GM12878 (cell line): ENCODE measurements around the gene ITFG1. TPM values are rescaled to one million over a fixed set of nuclear protein-coding genes. Genes with fewer than 3 reads are reported as not detected.
A peak's percentile ranks its signal among the peaks of the same experiment; 100 is the strongest.

ENCODE experiments used
- CREB1 ChIP-seq: IDR thresholded peaks from 2 replicates; pipeline ENCODE4 v1.6.1; 2012; ENCODE audit warnings: low read depth, mild to moderate bottlenecking, inconsistent platforms
- FOXM1 ChIP-seq: IDR thresholded peaks from 2 replicates; pipeline ENCODE4 v1.6.1; 2012; ENCODE audit warnings: low read depth, mild to moderate bottlenecking, inconsistent platforms, low read length, moderate library complexity
- IKZF2 ChIP-seq, 2 experiments: fragments of 450-650 bp; IDR thresholded peaks; 2 replicates each; pipeline ENCODE4 v1.6.1; 2017; ENCODE audit warnings: mild to moderate bottlenecking in 2 of 2, moderate library complexity in 2 of 2
- JUND ChIP-seq: IDR thresholded peaks from 2 replicates; pipeline ENCODE4 v1.6.1; 2012; ENCODE audit warnings: low read depth, mild to moderate bottlenecking, low read length, improper control_type of control experiment, moderate library complexity
- KLF5 ChIP-seq: fragments of 450-650 bp; IDR thresholded peaks from 2 replicates; pipeline ENCODE4 v1.6.1; 2014; ENCODE audit warnings: mild to moderate bottlenecking; ENCODE audit not compliant: partially characterized antibody
- MTA3 ChIP-seq: IDR thresholded peaks from 2 replicates; pipeline ENCODE4 v1.6.1; 2012; ENCODE audit warnings: low read length, inconsistent platforms, borderline replicate concordance
- NKRF ChIP-seq: fragments of 450-650 bp; conservative IDR thresholded peaks from 2 replicates; pipeline ENCODE4 v1.6.1; 2017; ENCODE audit warnings: mild to moderate bottlenecking, moderate library complexity
- NR2C1 ChIP-seq: fragments of 450-650 bp; IDR thresholded peaks from 2 replicates; pipeline ENCODE4 v1.6.1; 2017; ENCODE audit warnings: antibody characterized with exemption, mild to moderate bottlenecking, moderate library complexity
- PKNOX1 ChIP-seq: fragments of 450-650 bp; IDR thresholded peaks from 2 replicates; pipeline ENCODE4 v1.6.1; 2016; ENCODE audit warnings: mild to moderate bottlenecking
- POLR2AphosphoS5 ChIP-seq: IDR thresholded peaks from 2 replicates; pipeline ENCODE4 v1.6.1; 2011; ENCODE audit warnings: mild to moderate bottlenecking, low read length, inconsistent platforms
- SP1 ChIP-seq: IDR thresholded peaks from one replicate; pipeline ENCODE4 v1.6.1; 2011; ENCODE audit warnings: low read depth, low read length
- SUPT20H ChIP-seq: IDR thresholded peaks from 2 replicates; pipeline ENCODE4 v1.6.1; 2011; ENCODE audit warnings: low read depth, mild to moderate bottlenecking, low read length, moderate library complexity, borderline replicate concordance; ENCODE audit not compliant: control insufficient read depth
- SUZ12 ChIP-seq: fragments of 200-600 bp; sonication (generic); IDR thresholded peaks from one replicate; pipeline ENCODE4 v1.6.1; 2018; ENCODE audit warnings: antibody characterized with exemption, mild to moderate bottlenecking; ENCODE audit not compliant: unreplicated experiment
- TARDBP ChIP-seq: IDR thresholded peaks from 2 replicates; pipeline ENCODE4 v1.6.1; 2016; ENCODE audit warnings: borderline replicate concordance
- ZBED1 ChIP-seq: IDR thresholded peaks from 2 replicates; pipeline ENCODE4 v1.6.1; 2016; ENCODE audit warnings: borderline replicate concordance
- ZNF24 ChIP-seq: fragments of 450-650 bp; IDR thresholded peaks from 2 replicates; pipeline ENCODE4 v1.6.1; 2017; ENCODE audit warnings: antibody characterized with exemption, mild to moderate bottlenecking
- polyA plus RNA-seq, 11 experiments: library from polyadenylated mRNA; depleted of rRNA in 4 of 11; unstranded in 6 of 11; stranded (reverse) in 5 of 11; fragments of >200 nt; fragmentation: Nextera tagmentation in 4 of 11; fragmentation: Illumina TruSeq in 1 of 11; extraction: Ambion mirVana in 4 of 11; extraction: Trizol in 1 of 11; gene quantifications; 1 replicate in 1 of 11; 2 replicates in 10 of 11; pipeline versions ENCODE4 v1.2.1 to v1.2.3, GENCODE V29; 2011 to 2016; ENCODE audit warnings: inconsistent platforms in 2 of 11, missing spikeins in 2 of 11, low read depth in 1 of 11
- total RNA-seq, 4 experiments: library from RNA; depleted of rRNA in 3 of 4; stranded (reverse); fragments of >200 nt in 3 of 4; fragmentation: Illumina TruSeq in 1 of 4; extraction: Trizol in 1 of 4; gene quantifications; 2 replicates each; pipeline versions ENCODE4 v1.2.1 to v1.2.3, GENCODE V29; 2013 to 2021
- TF ChIP-seq, protein P1 (sequence below): IDR thresholded peaks from 2 replicates; pipeline ENCODE4 v1.6.1; 2012; ENCODE audit warnings: low read depth, low read length, improper control_type of control experiment

Gene ITFG1
- total and polyA plus RNA-seq, 10 of the 15 experiments (the other 5 are each of a cell fraction or from before 2014, with no cell fraction given) = 9.3 to 56.3 (median 28.6) TPM

- TF ChIP-seq NKRF = peak; percentile 67
- TF ChIP-seq POLR2AphosphoS5 = peak; percentile 88
- peak; percentile 94 for TF ChIP-seq PKNOX1
- TF ChIP-seq SUPT20H = no peak
- peak; percentile 45 for TF ChIP-seq KLF5
- TF ChIP-seq FOXM1 = no peak
- TF ChIP-seq ZBED1 = peak; percentile 49; the same call in 1 of the 2 replicates
- TF ChIP-seq, protein P1, sequence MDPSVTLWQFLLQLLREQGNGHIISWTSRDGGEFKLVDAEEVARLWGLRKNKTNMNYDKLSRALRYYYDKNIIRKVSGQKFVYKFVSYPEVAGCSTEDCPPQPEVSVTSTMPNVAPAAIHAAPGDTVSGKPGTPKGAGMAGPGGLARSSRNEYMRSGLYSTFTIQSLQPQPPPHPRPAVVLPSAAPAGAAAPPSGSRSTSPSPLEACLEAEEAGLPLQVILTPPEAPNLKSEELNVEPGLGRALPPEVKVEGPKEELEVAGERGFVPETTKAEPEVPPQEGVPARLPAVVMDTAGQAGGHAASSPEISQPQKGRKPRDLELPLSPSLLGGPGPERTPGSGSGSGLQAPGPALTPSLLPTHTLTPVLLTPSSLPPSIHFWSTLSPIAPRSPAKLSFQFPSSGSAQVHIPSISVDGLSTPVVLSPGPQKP = peak; percentile 69; the same call in 1 of the 2 replicates
- TF ChIP-seq NR2C1 = no peak
- no peak for TF ChIP-seq ZNF24
- TF ChIP-seq SP1 = peak; percentile 33
- TF ChIP-seq MTA3 = no peak
- TF ChIP-seq IKZF2 (IDR thresholded peaks at IDR 0.05) = no peak
- no peak for TF ChIP-seq SUZ12
- no peak for TF ChIP-seq TARDBP
- peak; percentile 69 for TF ChIP-seq CREB1
- TF ChIP-seq JUND = no peak
These were observed at the start of gene ITFG1, which contains the start of gene PHKB (continued) for GRCh38 chr16:47460711-47461597.
